ENCODE data around the gene PDE4D. TPM values are rescaled to one million over a fixed set of nuclear protein-coding genes. Genes with fewer than 3 reads are reported as not detected.

The PDE4D gene
- total RNA-seq, 1 experiment from 2014 or later: 6.5 TPM

DNA sequence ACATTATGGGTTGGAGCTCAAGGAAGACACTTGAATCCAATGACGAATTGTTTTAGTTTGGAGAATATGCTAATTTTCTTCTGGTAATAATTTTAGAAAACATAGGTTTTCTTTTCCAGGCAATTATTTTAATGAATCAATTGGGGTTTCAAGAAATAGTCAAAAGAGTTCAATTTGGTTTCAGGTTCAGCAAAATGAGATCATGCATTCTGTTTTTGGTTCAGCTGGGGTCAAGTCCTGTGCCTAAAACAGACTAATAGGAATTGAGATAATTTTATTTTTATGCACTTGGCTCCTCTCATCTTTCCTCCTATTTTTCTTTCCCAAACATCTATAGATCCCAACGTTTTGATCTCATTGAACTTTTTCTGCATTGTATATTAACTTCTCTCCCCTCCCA is 713.8 kb downstream of the PDE4D start:
- ChIA-PET POLR2A (ENCODE audit: low non-redundant PET) (no interaction called here), CTCF (interaction anchor here (0.7 kb wide), 1 partner anchor 112 kb away, joined by 4 read pairs; no protein-coding TSS in a partner anchor)
- Histone ChIP-seq H3K27ac (ENCODE audit: low read depth, low read length, poor library complexity, severe bottlenecking) (no peak overlapping the region), H3K4me3 (ENCODE audit: low read depth, low read length, poor library complexity, severe bottlenecking) (no peak overlapping the region), H3K36me3 (ENCODE audit: insufficient read depth, low read length, poor library complexity, severe bottlenecking) (no peaks in the 10 kb centered on the region), H3K4me1 (ENCODE audit: insufficient read depth, low read length, poor library complexity, severe bottlenecking) (no peaks in the 10 kb centered on the region), H3K9me3 (ENCODE audit: low read depth, low read length, poor library complexity, severe bottlenecking) (no peaks in the 10 kb centered on the region), H3K27me3 (replicated peaks; ENCODE audit: insufficient read depth, low read depth, low read length, poor library complexity) (peaks cover 7% of the 10 kb centered on the region)
- intact Hi-C loops (cut with micrococcal nuclease; ENCODE audit: unreplicated experiment): loop anchor here (10.0 kb wide), 1 partner anchor 545 kb away; no protein-coding TSS in a partner anchor
- BruUV-seq (replicated peaks): no TSS peak
- TF ChIP-seq, protein P1, sequence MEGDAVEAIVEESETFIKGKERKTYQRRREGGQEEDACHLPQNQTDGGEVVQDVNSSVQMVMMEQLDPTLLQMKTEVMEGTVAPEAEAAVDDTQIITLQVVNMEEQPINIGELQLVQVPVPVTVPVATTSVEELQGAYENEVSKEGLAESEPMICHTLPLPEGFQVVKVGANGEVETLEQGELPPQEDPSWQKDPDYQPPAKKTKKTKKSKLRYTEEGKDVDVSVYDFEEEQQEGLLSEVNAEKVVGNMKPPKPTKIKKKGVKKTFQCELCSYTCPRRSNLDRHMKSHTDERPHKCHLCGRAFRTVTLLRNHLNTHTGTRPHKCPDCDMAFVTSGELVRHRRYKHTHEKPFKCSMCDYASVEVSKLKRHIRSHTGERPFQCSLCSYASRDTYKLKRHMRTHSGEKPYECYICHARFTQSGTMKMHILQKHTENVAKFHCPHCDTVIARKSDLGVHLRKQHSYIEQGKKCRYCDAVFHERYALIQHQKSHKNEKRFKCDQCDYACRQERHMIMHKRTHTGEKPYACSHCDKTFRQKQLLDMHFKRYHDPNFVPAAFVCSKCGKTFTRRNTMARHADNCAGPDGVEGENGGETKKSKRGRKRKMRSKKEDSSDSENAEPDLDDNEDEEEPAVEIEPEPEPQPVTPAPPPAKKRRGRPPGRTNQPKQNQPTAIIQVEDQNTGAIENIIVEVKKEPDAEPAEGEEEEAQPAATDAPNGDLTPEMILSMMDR (conservative IDR thresholded peaks at IDR 0.05; ENCODE audit: low read depth, low read length): no peak
- TF ChIP-seq EZH2 (IDR thresholded peaks at IDR 0.05; ENCODE audit: borderline replicate concordance, low read depth, low read length, poor library complexity, severe bottlenecking): no peak
- no peak for DNase-seq (ENCODE audit: low spot score)

DNA sequence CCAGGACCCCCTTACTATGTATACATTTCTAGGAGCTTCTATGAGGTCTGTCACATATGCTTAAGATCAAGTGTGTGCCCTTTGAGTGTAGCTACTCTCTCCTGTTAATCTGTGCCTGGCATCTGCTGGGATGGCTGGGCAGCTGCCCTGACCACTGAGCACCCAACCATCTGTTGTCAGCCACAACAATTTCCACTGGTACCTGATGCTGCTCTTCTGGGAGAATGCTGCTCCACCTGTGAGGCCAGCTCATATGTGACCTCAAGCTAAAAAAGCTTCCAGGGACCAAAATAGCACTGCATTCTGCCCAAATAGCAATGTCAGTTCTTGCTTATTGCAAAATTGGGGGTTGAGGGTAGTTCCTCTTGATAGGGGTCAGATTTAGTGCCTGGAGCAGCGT is 715.0 kb downstream of the PDE4D start:
- TF ChIP-seq EZH2 (IDR thresholded peaks at IDR 0.05; ENCODE audit: borderline replicate concordance, low read depth, low read length, poor library complexity, severe bottlenecking): no peak
- TF ChIP-seq, protein P1 (conservative IDR thresholded peaks at IDR 0.05; ENCODE audit: low read depth, low read length): no peak
- CTCF ChIA-PET: no interaction called here
- no peaks in the 10 kb centered on the region for H3K36me3 ChIP-seq (ENCODE audit: insufficient read depth, low read length, poor library complexity, severe bottlenecking)
- DNase-seq (ENCODE audit: low spot score): no peak
- BruUV-seq (replicated peaks): no TSS peak
- H3K4me3 ChIP-seq (ENCODE audit: low read depth, low read length, poor library complexity, severe bottlenecking): no peak overlapping the region
- H3K4me1 ChIP-seq (ENCODE audit: insufficient read depth, low read length, poor library complexity, severe bottlenecking): no peaks in the 10 kb centered on the region
- H3K9me3 ChIP-seq (ENCODE audit: low read depth, low read length, poor library complexity, severe bottlenecking): no peaks in the 10 kb centered on the region
- H3K27ac ChIP-seq (ENCODE audit: low read depth, low read length, poor library complexity, severe bottlenecking): no peak overlapping the region
- POLR2A ChIA-PET (ENCODE audit: low non-redundant PET): no interaction called here
- peaks cover 5% of the 10 kb centered on the region for H3K27me3 ChIP-seq (replicated peaks; ENCODE audit: insufficient read depth, low read depth, low read length, poor library complexity)
- intact Hi-C loops (cut with micrococcal nuclease; ENCODE audit: unreplicated experiment): no loop called here

DNA sequence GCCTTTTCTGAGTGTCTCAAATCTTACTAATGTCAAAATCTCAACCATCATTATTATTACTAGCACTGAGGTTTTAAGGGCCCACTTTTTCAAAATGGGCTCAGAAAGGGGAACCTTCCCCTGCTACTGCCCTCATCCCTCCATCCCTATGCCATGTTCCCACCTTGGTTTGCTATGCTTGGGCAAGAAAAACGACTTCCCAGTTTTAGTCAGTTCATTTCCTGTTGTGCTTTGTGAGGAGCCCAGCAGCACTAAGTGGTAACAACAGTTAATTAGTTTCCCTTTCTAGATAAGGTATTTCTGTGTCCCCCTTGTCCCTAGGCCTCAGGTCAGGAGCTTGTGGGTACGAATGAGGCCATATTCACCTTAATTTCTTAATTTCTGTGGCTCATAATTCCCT is 715.5 kb downstream of the PDE4D start:
- CTCF ChIA-PET: no interaction called here
- TF ChIP-seq EZH2 (IDR thresholded peaks at IDR 0.05; ENCODE audit: borderline replicate concordance, low read depth, low read length, poor library complexity, severe bottlenecking): no peak
- TF ChIP-seq, protein P1 (conservative IDR thresholded peaks at IDR 0.05; ENCODE audit: low read depth, low read length): no peak
- no peak overlapping the region for H3K4me3 ChIP-seq (ENCODE audit: low read depth, low read length, poor library complexity, severe bottlenecking)
- no TSS peak for BruUV-seq (replicated peaks)
- no peaks in the 10 kb centered on the region for H3K9me3 ChIP-seq (ENCODE audit: low read depth, low read length, poor library complexity, severe bottlenecking)
- no peak overlapping the region for H3K27ac ChIP-seq (ENCODE audit: low read depth, low read length, poor library complexity, severe bottlenecking)
- H3K4me1 ChIP-seq (ENCODE audit: insufficient read depth, low read length, poor library complexity, severe bottlenecking): no peaks in the 10 kb centered on the region
- intact Hi-C loops (cut with micrococcal nuclease; ENCODE audit: unreplicated experiment): no loop called here
- no peak for DNase-seq (ENCODE audit: low spot score)
- H3K36me3 ChIP-seq (ENCODE audit: insufficient read depth, low read length, poor library complexity, severe bottlenecking): no peaks in the 10 kb centered on the region
- peaks cover 5% of the 10 kb centered on the region for H3K27me3 ChIP-seq (replicated peaks; ENCODE audit: insufficient read depth, low read depth, low read length, poor library complexity)
- POLR2A ChIA-PET (ENCODE audit: low non-redundant PET): no interaction called here
